A673 (cell line): ENCODE data around the gene PJVK.

ENCODE experiments used
- CTCF ChIP-seq: fragments of 300-800, 200-600 bp; sonication (generic); conservative IDR thresholded peaks from 2 replicates; pipeline ENCODE4 v1.5.1; 2017; ENCODE audit warnings: low read depth, mild to moderate bottlenecking, antibody characterized with exemption, low read length, moderate library complexity, mixed read lengths
- EZH2 ChIP-seq: fragments of 200-600 bp; sonication (generic); IDR thresholded peaks from 2 replicates; pipeline ENCODE4 v1.6.1; 2017; ENCODE audit warnings: borderline replicate concordance, low read depth, mild to moderate bottlenecking, mixed read lengths, antibody characterized with exemption, low read length; ENCODE audit not compliant: poor library complexity, severe bottlenecking

GRCh38 chr2:178429336-178429735 is 21.8 kb upstream of the PJVK start:
- no peak for TF ChIP-seq CTCF
- no peak for TF ChIP-seq EZH2
